Hippocampal formation (tissue), 2 donors: ENCODE measurements around the gene WDR90.

ENCODE experiments used
- DNase-seq, 2 donors: peaks; one replicate each; lab custom pipeline; 2025; lab: John Stamatoyannopoulos, UW

The WDR90 gene

DNA sequence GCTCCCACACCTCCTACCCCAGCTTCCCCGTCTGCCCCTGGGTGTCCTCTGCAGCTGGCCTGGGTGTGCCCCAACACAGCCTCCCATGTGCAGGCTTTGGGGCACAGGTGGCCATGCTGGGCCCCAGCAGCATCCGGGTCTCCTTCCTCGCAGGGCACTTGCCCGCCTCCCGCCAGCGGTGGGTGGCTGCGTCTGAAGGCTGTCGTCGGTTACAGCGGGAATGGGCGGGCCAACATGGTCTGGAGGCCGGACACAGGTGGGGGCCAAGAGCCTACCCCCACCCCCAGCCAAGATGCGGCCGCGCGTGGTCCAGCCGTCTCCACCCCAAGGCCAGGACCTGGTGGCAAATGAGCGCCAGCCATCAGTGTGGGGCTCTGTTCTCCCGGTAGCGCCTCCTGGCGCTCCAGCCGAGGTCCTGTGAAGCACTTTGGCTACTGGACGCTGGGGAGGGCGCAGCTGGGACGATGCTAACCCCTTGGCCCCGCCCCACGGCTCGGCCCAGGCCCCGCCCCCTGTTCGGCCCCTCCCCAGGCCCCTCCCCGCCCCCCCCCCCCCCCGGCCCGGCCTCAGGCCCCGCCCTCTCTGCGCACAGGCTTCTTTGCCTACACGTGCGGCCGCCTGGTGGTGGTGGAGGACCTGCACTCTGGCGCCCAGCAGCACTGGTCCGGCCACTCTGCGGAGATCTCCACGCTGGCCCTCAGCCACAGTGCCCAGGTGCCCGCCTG lies 11.5 kb downstream of the WDR90 start:
- DNase-seq = peak; percentile 84 to 88

DNA sequence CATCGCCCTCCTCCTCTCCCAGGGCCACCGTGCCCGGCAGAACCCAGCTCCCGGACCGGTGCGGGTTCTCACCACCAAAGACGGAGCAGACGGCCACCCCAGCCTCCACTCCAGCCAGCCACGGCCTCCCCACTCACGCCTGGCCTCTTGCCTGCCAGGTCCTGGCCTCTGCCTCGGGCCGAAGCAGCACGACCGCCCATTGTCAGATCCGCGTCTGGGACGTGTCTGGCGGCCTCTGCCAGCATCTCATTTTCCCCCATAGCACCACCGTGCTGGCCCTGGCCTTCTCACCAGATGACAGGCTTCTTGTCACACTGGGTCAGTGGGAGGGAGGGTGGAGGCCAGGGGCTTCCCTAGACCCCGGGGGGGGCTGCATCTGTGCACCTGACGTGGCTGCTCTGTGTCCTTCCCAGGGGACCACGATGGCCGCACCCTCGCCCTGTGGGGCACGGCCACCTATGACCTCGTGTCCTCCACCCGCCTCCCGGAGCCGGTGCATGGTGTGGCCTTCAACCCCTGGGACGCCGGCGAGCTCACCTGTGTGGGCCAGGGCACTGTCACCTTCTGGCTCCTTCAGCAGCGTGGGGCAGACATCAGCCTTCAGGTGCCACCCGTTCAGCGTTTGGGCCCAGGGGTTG lies 12.1 kb downstream of the WDR90 start:
- DNase-seq = no peak

DNA sequence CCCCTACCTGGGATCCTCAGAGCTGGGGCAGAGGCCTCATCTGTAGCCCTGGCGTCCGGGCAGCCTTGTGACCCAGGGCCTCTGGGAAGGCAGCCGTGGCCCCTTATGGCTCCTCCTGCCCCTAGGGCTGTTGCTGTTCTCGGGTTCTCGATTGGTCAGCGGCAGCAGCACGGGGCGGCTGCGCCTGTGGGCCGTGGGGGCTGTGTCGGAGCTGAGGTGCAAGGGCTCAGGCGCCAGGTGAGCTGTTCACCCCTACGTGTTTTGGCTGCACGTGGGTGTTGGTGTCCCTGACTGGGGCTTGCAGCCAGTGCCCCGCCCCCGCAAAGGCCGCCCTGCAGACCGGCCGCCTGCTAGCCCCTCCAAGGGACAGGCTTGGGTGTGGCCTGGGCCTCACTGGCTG lies 12.9 kb downstream of the WDR90 start:
- DNase-seq = no peak

DNA sequence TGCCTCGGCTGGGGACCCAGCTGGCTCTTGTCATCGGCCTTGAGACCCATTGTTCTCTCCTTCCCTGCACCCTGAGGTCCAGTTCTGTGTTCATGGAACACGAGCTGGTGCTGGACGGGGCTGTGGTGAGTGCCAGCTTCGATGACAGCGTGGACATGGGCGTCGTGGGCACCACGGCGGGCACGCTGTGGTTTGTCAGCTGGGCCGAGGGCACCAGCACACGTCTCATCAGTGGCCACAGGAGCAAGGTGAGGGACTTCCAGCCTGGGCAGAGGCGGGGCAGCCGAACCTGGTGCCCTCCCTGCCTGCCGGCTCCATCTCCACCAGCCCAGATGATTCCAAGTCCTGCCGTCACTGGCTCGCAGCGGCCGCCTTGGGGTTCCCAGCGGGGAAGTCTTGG lies 13.4 kb downstream of the WDR90 start:
- DNase-seq = no peak

DNA sequence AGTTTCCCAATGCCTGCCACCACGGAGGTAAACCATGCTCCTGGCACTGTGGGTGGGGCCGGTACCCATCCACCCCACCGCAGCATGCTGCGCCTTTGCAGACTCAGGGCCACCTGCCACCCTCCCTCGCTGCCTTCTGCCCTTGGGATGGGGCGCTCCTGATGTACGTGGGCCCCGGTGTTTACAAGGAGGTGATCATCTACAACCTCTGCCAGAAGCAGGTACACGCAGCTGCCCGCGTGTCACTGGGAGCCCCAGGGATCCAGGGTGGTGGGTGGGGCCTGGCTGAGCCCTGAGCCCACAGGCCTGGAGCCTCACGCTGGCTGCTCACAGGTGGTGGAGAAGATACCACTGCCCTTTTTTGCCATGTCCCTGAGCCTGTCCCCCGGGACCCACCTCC lies 17.4 kb downstream of the WDR90 start:
- DNase-seq = no peak

DNA sequence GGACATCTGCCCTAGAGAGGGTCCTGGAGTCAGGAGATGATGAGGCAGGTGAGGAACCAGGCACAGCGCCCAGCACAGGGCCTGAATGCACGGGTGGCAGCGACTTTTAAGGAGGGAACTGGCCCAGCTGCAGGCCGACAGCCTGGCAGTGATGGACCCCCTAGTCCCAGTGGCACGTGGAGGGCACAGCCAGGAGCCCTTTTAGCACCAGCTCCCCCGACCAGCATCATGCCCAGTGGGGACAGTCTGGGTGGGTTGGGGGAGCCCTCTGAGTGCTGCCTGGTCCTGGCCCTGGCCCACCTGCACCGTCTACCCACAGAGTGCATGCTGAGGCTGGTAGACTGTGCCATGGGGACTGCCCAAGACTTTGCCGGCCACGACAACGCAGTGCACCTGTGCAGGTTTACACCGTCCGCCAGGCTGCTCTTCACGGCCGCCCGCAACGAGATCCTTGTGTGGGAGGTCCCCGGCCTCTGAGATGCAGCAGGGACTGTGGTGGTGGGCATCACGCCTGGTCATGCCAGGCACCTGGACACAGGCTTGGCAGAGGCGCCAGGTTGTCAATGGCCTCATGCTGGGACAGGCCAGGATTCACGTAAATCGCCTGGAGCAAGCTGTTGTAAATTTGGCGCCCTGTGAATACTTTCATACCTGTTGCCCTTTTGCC lies 18.1 kb downstream of the WDR90 start:
- DNase-seq = no peak

DNA sequence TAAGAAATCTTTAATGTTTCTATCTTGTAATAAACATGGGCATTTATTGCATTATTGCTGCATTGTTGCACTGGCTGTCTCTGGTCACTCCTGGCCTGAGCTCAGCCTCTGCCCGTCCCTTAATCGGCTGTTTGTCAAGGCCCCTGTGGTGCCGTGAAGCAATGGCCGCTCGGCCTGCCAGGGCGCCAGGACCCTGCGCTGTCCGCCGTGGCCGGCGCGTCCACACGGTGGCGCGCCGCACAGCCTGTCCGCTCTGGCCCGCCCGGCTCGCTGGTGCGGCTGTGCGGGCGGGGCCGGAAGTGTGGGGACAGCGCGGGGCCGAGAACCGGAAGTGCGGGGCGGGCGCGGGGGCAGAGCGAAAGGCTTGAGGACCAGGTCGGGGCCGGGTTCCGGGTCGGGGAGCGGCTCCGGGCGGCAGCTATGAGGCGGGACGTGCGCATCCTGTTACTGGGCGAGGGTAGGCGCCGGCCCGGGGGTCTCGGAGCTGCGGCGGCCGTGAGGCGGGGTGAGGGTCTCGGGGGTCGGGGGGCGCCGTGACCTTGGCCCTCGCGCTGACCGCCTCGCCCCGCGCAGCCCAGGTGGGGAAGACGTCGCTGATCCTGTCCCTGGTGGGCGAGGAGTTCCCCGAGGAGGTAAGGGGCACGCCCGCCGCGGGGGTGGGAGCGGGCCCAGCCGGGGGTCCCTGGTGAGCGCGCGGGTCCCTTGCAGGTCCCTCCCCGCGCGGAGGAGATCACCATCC lies 18.8 kb downstream of the WDR90 start, which contains the start of gene RHOT2:
TSS of gene RHOT2 (plus strand) at position 353 of the 739 bp plus-strand sequence. CDS start at position 421, 68 bp downstream.
- peak; percentile 85 to 92 for DNase-seq

DNA sequence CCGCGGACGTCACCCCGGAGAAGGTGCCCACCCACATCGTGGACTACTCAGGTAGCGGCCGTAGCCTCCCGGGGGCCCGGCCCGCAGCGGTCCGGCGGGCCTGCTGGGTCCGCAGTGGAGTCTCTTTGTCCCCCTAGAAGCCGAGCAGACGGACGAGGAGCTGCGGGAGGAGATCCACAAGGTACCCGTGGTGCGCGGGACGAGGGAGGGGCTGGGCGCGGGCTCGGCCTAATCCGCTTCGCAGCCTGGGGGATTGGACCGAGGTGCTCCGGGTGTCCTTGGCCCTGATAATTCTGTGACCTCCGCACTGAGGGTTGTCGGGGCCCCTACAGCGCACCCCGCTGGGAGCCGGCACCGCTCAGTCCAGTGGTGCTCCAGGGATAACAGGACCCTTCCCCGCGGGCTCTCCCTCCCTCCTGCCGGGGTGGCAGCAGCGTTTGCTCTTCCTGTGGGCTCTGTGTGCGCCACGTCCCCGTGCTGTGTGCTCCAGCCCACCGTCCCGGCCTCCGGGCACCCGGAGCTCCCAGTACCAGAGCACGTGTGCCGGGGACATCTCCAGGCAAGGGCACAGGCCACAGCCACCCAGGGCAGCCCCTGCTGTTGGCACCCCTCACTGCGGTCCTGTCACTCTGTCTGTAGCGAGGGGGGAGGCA lies 19.5 kb downstream of the WDR90 start:
- DNase-seq = no peak

DNA sequence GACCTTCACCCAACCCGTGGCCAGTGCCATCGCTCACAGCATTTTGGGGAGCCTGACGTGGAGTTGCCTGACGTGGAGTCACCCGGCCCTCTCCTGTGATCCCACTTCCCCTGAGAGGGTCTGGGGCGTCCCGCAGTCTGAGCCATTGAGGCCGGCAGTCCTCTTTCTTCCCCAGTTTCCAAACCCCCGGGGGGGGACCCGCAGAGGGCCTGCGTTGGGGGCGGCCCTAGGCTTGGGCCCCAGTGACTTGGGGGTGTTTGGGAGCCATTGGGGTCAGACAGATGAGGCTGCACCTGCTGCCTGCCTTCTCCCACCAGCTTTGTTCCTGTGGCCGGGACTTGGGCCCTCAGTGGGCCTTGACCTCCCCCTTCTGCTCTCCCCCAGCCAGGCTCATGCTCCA lies 20.5 kb downstream of the WDR90 start:
- DNase-seq = no peak

DNA sequence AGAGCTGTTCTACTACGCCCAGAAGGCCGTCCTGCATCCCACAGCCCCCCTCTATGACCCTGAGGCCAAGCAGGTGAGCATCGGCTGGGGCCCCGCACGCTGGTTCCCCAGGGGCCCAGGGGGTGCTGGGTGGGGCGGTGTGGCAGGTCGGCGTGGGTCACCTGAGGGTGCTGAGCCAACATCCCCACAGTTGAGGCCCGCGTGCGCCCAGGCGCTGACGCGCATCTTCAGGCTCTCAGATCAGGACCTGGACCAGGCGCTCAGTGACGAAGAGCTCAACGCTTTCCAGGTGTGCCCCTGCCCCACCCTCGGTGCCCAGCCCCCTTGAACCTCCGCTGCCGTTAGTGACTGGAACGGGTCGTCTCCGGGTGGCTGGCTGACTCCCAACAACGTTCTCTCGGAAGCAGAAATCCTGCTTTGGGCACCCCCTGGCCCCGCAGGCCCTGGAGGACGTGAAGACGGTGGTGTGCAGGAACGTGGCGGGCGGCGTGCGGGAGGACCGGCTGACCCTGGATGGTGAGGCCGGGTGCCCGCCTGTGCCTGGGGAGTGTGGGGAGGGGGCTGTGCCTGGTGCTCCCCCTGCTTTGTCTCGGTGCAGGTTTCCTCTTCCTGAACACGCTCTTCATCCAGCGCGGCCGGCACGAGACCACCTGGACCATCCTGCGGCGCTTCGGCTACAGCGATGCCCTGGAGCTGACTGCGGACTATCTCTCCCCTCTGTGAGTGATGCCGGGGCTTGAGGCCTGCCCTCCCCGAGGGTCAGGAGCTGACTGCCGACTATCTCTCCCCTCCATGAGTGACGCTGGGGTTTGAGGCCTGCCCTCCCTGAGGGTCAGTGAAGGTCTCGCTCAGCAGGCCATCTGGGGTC lies 21.6 kb downstream of the WDR90 start:
- DNase-seq = no peak

DNA sequence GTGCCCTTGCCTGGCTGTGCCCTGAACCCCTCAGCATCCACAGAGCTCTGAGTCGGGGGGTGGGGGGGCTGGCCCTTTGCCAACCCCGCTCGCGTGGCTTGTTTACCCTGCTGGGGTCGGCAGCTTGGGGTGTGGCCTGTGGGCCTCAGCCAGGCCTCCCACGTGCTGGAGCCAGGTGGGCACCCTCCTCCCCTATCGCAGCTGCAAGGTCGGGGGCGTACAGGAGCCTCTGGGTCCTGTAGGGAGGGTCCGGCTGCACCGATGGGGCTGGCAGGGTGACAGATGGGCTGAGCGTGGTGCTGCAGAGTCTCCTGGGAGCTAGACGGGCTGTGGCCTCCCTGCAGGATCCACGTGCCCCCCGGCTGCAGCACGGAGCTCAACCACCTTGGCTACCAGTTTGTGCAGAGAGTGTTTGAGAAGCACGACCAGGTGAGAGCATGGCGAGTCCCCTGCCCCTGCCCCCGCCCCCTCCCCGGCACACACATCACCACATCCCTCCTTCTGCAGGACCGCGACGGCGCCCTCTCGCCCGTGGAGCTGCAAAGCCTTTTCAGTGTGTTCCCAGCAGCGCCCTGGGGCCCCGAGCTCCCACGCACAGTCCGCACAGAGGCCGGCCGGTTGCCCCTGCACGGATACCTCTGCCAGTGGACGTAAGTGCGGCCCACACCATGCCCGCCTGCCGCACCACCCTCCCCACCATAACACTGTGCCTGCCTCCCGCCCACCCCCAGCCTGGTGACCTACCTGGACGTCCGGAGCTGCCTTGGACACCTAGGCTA lies 22.4 kb downstream of the WDR90 start:
- DNase-seq = no peak

DNA sequence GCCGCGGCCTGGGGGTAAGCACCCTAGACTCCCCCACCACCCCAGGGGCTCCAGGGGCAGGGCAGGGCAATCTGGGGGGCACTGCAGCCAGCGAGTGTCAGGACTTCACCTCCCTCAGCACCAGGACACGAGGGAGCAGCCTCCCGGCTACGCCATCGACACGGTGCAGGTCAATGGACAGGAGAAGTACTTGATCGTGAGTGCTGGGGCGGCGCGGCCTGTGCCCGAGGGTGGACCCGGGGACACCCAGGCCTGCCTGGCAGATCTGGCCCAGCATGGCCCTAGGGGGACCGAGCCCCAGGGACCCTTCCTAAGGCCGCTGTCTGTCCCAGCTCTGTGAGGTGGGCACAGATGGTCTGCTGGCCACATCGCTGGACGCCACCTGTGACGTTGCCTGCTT lies 23.2 kb downstream of the WDR90 start:
- DNase-seq = no peak

DNA sequence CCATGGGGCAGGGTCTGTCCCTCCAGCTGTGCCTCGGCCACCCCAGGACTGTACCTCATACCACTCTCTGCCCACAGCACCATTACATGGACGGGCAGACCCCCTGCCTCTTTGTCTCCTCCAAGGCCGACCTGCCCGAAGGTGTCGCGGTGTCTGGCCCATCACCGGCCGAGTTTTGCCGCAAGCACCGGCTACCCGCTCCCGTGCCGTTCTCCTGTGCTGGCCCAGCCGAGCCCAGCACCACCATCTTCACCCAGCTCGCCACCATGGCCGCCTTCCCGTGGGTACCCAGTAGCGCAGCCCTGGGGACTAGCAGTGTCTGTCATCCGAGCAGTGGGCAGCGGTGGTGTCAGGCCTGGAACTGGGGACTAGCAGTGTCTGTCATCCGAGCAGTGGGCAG lies 23.7 kb downstream of the WDR90 start:
- DNase-seq = no peak

DNA sequence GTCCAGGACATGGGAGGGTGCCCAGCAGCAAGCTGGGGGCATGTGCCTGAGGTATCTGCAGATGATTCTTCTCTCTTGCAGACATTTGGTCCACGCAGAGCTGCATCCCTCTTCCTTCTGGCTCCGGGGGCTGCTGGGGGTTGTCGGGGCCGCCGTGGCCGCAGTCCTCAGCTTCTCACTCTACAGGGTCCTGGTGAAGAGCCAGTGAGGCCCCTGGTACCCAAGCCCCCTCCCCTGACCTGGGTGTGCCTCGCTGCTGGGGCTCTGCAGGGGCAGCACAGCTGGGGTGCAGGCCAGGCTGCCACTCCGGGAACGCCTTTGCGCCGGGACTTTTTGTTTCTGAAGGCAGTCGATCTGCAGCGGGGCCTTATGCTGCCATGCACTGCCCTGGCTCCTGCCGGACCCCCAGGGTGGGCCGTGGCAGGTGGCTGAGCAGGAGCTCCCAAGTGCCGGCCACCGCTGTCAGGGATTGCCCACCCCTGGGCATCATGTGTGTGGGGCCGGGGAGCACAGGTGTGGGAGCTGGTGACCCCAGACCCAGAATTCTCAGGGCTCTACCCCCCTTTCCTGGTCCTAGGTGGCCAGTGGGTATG lies 24.3 kb downstream of the WDR90 start:
- DNase-seq = no peak

DNA sequence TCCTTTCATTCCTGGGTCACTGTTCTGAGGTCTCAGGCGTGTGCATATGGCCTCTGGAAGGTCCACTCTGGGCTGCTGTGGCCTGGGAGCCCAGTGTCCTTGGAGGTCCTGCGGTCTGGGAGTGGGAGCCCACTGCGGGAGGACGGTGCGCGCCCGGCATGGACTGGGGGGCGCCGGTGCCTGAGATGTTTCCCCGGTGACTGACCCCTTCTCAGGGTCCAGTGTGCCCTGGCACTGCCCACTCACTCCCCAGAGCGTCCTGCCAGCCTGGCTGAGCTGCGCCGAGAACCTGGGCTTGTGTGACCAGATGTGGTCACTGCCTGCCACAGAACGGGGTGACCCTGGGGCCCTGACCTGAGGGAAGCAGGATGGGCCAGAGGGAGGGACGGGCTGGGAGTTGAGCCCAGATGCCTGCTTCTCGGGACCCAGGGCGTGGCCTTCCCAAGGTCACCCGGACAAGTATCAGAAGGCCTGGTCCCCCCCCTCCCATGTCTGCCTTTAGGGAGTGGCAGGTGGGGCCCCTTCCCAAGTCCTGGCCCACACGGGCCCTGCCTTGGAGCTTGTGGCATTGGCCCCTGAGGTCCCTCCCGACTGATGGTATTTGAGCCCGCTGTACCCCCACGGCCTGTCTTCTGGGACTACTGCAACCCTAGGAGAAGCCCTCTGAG lies 25.2 kb downstream of the WDR90 start:
- no peak for DNase-seq

DNA sequence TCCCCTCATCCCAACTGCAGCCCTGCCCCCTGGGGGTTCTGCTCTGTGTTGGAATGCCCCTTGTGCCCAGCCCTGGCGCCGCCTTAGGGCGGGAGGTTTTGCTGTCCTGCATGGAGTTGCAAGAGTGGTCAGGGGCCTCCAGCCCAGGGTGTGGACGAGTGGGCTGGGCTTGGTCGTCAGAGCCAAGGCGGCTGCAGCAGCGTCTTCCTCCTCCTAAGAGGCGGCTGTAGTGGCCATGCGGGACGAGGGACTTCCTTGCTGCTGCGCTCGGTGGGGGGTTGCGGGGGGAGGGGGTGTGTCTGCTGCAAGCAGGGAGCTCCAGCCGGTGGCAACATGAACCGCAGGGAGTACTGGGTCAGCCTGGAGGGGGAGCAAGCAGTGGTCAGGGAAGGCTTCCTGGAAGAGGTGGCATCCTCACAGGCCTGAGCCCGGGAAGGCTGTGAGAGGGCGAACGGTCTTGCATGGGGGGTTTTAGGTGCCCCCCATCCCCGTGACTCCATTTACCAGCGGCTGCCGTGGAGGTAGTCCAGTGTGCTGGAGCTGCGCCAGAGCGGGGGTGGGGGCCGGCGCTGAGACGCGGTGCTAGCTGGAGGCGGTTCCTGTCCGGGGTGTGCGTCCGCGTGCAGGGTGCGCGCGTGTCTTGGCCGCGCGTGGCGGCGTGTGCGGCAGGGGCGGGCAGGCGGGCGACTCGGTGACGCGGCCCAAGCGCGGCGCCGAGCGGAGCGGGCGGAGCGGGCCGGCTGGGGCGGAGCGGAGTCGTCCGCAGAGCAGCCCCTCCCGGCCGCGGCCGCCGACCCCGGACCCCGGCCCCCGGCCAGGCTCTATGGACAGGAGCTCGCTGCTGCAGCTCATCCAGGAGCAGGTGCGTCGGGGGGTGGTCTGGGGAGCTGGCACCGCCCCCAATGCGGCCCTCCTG lies 26.1 kb downstream of the WDR90 start, which contains the start of gene RHBDL1:
TSS of gene RHBDL1 (plus strand) at position 704 of the 916 bp plus-strand sequence. CDS start at position 824, 120 bp downstream.
- DNase-seq = peak in 1 of 2 donors; percentile 28

DNA sequence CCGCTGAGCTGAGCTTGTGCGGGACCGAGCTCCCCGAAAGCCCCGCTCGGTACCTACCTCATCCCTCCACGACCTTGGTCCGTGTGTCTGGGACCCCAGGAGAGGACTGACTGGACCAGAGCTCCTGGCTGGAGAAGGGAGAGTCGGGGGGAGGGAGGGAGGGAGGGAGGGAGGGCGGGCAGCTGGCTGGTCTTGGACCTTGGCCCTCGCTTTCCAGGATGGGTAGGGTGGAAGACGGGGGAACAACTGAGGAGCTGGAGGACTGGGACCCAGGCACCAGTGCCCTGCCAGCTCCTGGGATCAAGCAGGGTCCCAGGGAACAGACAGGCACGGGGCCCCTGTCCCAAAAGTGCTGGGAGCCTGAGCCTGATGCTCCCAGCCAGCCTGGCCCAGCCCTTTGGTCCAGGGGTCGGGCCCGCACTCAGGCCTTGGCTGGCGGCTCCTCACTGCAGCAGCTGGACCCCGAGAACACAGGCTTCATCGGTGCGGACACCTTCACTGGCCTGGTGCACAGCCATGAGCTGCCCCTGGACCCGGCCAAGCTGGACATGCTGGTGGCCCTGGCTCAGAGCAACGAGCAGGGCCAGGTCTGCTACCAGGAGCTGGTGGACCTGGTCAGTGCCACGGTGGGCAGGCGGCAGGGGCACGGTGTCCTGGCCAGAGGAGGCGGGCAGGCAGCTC lies 26.9 kb downstream of the WDR90 start:
- no peak for DNase-seq
